GM19240 (cell line): ENCODE measurements around the gene VPS13A.
"Not testable (repeated sequence)": the region's sequence is repeated elsewhere in the genome, so short reads cannot be mapped to it uniquely, and the experiment has no call there.

Experiments
- DNase-seq: peaks from one replicate; pipeline ENCODE4 v3.0.0; 2011; ENCODE audit warnings: low spot score; ENCODE audit not compliant: insufficient read length

Gene VPS13A

GRCh38 chr9:77422969-77423368 lies 245.6 kb downstream of the VPS13A start:
- no peak for DNase-seq

GRCh38 chr9:77423841-77424240 lies 246.5 kb downstream of the VPS13A start:
- DNase-seq = no peak

- DNase-seq = no peak
Measured at GRCh38 chr9:77424993-77425392, 247.7 kb downstream of the VPS13A start.

GRCh38 chr9:77426712-77427111 lies 249.4 kb downstream of the VPS13A start:
- no peak for DNase-seq

- no peak for DNase-seq
Measured at GRCh38 chr9:77427256-77427927, 250.1 kb downstream of the VPS13A start.

GRCh38 chr9:77429928-77430327 lies 252.6 kb downstream of the VPS13A start:
- no peak for DNase-seq

- DNase-seq = no peak
Measured at GRCh38 chr9:77432053-77432452, 254.7 kb downstream of the VPS13A start.

GRCh38 chr9:77433675-77434445 lies 256.5 kb downstream of the VPS13A start:
- DNase-seq = peak; percentile 36

GRCh38 chr9:77435277-77435676 lies 257.9 kb downstream of the VPS13A start:
- no peak for DNase-seq

GRCh38 chr9:77435688-77436087 lies 258.4 kb downstream of the VPS13A start:
- DNase-seq = no peak

- no peak for DNase-seq
Measured at GRCh38 chr9:77438653-77439052, 261.3 kb downstream of the VPS13A start.

- DNase-seq = no peak
Measured at GRCh38 chr9:77440057-77440456, 262.7 kb downstream of the VPS13A start.

- DNase-seq = not testable (repeated sequence)
Measured at GRCh38 chr9:77441124-77441523, 263.8 kb downstream of the VPS13A start.

- DNase-seq = no peak
Measured at GRCh38 chr9:77442436-77442835, 265.1 kb downstream of the VPS13A start.

- DNase-seq = no peak
Measured at GRCh38 chr9:77447646-77448045, 270.3 kb downstream of the VPS13A start.

GRCh38 chr9:77449240-77450084 lies 272.1 kb downstream of the VPS13A start:
- DNase-seq = no peak

- no peak for DNase-seq
Measured at GRCh38 chr9:77450085-77450475, 272.7 kb downstream of the VPS13A start.

- DNase-seq = no peak
Measured at GRCh38 chr9:77451507-77451906, 274.2 kb downstream of the VPS13A start.

GRCh38 chr9:77453825-77454647 lies 276.7 kb downstream of the VPS13A start:
- DNase-seq = no peak

GRCh38 chr9:77454663-77455062 lies 277.3 kb downstream of the VPS13A start:
- DNase-seq = no peak

- DNase-seq = no peak
Measured at GRCh38 chr9:77455312-77455927, 278.1 kb downstream of the VPS13A start.
